Measurements from ENCODE around the gene PTMS.

The PTMS gene

GRCh38 chr12:6772726-6773589, 6.8 kb downstream of the PTMS start:
- DNase-seq = no peak

GRCh38 chr12:6773590-6774351, 7.6 kb downstream of the PTMS start:
- peak; percentile 46 to 56 for DNase-seq

GRCh38 chr12:6774499-6775062, 8.4 kb downstream of the PTMS start:
- no peak for DNase-seq

GRCh38 chr12:6775185-6776174, 9.3 kb downstream of the PTMS start:
- DNase-seq = no peak

GRCh38 chr12:6777386-6777785, 11.2 kb downstream of the PTMS start:
- no peak for DNase-seq

- DNase-seq = no peak
These were observed 12.0 kb downstream of the PTMS start for GRCh38 chr12:6778217-6778573.

GRCh38 chr12:6778574-6779550, 12.7 kb downstream of the PTMS start:
- peak; percentile 83 for DNase-seq

- DNase-seq = no peak
These were observed 13.7 kb downstream of the PTMS start for GRCh38 chr12:6779708-6780432.

GRCh38 chr12:6780573-6780972, 14.4 kb downstream of the PTMS start:
- DNase-seq = no peak

GRCh38 chr12:6782119-6782518, 16.0 kb downstream of the PTMS start:
- DNase-seq = no peak

GRCh38 chr12:6782850-6783566, 16.8 kb downstream of the PTMS start:
- no peak for DNase-seq

GRCh38 chr12:6783828-6784227, 17.7 kb downstream of the PTMS start:
- no peak for DNase-seq

GRCh38 chr12:6784296-6784695, 18.1 kb downstream of the PTMS start:
- no peak for DNase-seq

- DNase-seq = no peak
These were observed 18.6 kb downstream of the PTMS start for GRCh38 chr12:6784761-6785160.

- no peak for DNase-seq
These were observed 20.4 kb downstream of the PTMS start for GRCh38 chr12:6786416-6787094.

- DNase-seq = no peak
These were observed 21.1 kb downstream of the PTMS start for GRCh38 chr12:6787309-6787708.

- peak; percentile 61 to 62 for DNase-seq
These were observed 23.1 kb downstream of the PTMS start, which contains the start of gene CD4 for GRCh38 chr12:6788972-6789924. Gene CD4 (plus strand): TSS chr12:6789528. CDS start chr12:6800139, 10,611 bp downstream.

All from activated CD4-positive, alpha-beta T cell treated with anti-CD3 and anti-CD28 coated beads, Interleukin-2, amount 50 U/mL, for 4 hours (primary cell).